HFF-Myc (cell line): ENCODE data around the gene RAD50.
"Not testable (repeated sequence)": the region's sequence is repeated elsewhere in the genome, so short reads cannot be mapped to it uniquely, and the experiment has no call there.

Experiments
- DNase-seq: peaks from one replicate; pipeline ENCODE4 v3.0.0-alpha.2; 2011; ENCODE audit warnings: low read depth; ENCODE audit errors: extremely low read depth
- H3K4me3 ChIP-seq: replicated peaks from 2 replicates; pipeline ENCODE4 v1.5.1; 2011; ENCODE audit warnings: low read depth, mild to moderate bottlenecking, control low read depth, low read length
- CTCF ChIP-seq: IDR thresholded peaks from 2 replicates; pipeline ENCODE4 v1.5.1; 2012; ENCODE audit warnings: mild to moderate bottlenecking, low read depth, low read length, control low read depth; ENCODE audit errors: missing control alignments

The RAD50 gene

GRCh38 chr5:132690156-132690555 lies 133.4 kb downstream of the RAD50 start:
- no peak for TF ChIP-seq CTCF
- no peak for DNase-seq
- no peak overlapping the region for H3K4me3 ChIP-seq

- not testable (repeated sequence) for DNase-seq, H3K4me3 ChIP-seq
Measured at GRCh38 chr5:132691755-132692631, 135.2 kb downstream of the RAD50 start.

- DNase-seq: no peak
- no peak overlapping the region for H3K4me3 ChIP-seq
- no peak for TF ChIP-seq CTCF
Measured at GRCh38 chr5:132692632-132692967, 135.8 kb downstream of the RAD50 start.
